IMR-90 (cell line): Measurements from ENCODE around the gene SOX4. TPM values are rescaled to one million over a fixed set of nuclear protein-coding genes. Genes with fewer than 3 reads are reported as not detected.

Experiments
- ATAC-seq: fragments of 200-7000 bp; cut with Tn5 transposase; 2 replicates; pipeline ENCODE4 v1.9.1; 2020; ENCODE audit warnings: low read depth, mild to moderate bottlenecking, moderate library complexity
- BruUV-seq: library from RNA; stranded (reverse); fragments of 400-500 nt; replicated peaks from 2 replicates; lab custom pipeline; 2021; lab: Mats Ljungman, UMichigan
- CTCF ChIA-PET: fragments of 300-600 bp; formaldehyde crosslinking; extraction: SDS; loops from one replicate; lab custom pipeline; 2021; ENCODE audit warnings: antibody characterized with exemption; lab: Yijun Ruan, JAX
- POLR2A ChIA-PET: fragments of 300-600 bp; sonication (Branson Sonifier 250); formaldehyde crosslinking; loops from one replicate; lab custom pipeline; 2022; ENCODE audit warnings: antibody characterized with exemption; ENCODE audit not compliant: unreplicated experiment; lab: Charles Lee
- DNase-seq: peaks from one replicate; pipeline ENCODE4 v3.0.0; 2013
- H2AFZ ChIP-seq: replicated peaks from 2 replicates; pipeline ENCODE3; 2013; ENCODE audit warnings: low read length, mild to moderate bottlenecking; ENCODE audit not compliant: poor library complexity
- H2AK5ac ChIP-seq: 2 replicates; pipeline ENCODE4 v1.6.1; 2013; ENCODE audit warnings: low read depth, low read length, inconsistent platforms
- H2AK9ac ChIP-seq: replicated peaks from 2 replicates; pipeline ENCODE3; 2013; ENCODE audit warnings: mild to moderate bottlenecking, low read depth, low read length, moderate library complexity; ENCODE audit not compliant: poor library complexity
- H2BK120ac ChIP-seq: 2 replicates; pipeline ENCODE4 v1.6.1; 2013; ENCODE audit warnings: low read depth, low read length, inconsistent platforms
- H2BK15ac ChIP-seq: 3 replicates; pipeline ENCODE4 v1.6.1; 2013; ENCODE audit warnings: low read depth, low read length, inconsistent platforms
- H2BK20ac ChIP-seq: 2 replicates; pipeline ENCODE4 v1.6.1; 2013; ENCODE audit warnings: low read depth, mild to moderate bottlenecking, inconsistent platforms, low read length, moderate library complexity
- H2BK5ac ChIP-seq: 2 replicates; pipeline ENCODE4 v1.6.1; 2013; ENCODE audit warnings: mild to moderate bottlenecking, low read depth, low read length, inconsistent platforms; ENCODE audit not compliant: poor library complexity, severe bottlenecking
- H3K14ac ChIP-seq: replicated peaks from 2 replicates; pipeline ENCODE4 v1.6.1; 2013; ENCODE audit warnings: low read depth, low read length, inconsistent platforms
- H3K18ac ChIP-seq: 2 replicates; pipeline ENCODE4 v1.6.1; 2013; ENCODE audit warnings: low read depth, low read length, control low read depth
- H3K23ac ChIP-seq: 2 replicates; pipeline ENCODE4 v1.6.1; 2013; ENCODE audit warnings: low read depth, low read length, inconsistent platforms
- H3K27ac ChIP-seq: 2 replicates; pipeline ENCODE4 v1.5.1; 2013; ENCODE audit warnings: mild to moderate bottlenecking, control low read depth, low read length; ENCODE audit not compliant: insufficient read depth
- H3K27me3 ChIP-seq: 2 replicates; pipeline ENCODE4 v1.6.1; 2013; ENCODE audit warnings: low read length; ENCODE audit not compliant: control insufficient read depth, insufficient read depth
- H3K36me3 ChIP-seq: 2 replicates; pipeline ENCODE4 v1.6.1; 2013; ENCODE audit warnings: low read length, mixed read lengths; ENCODE audit not compliant: control insufficient read depth, insufficient read depth
- H3K4ac ChIP-seq: 2 replicates; pipeline ENCODE4 v1.6.1; 2013; ENCODE audit warnings: low read depth, low read length, inconsistent platforms
- H3K4me1 ChIP-seq: 2 replicates; pipeline ENCODE4 v1.6.1; 2013; ENCODE audit warnings: low read length, mixed read lengths; ENCODE audit not compliant: control insufficient read depth, insufficient read depth
- H3K4me2 ChIP-seq: 2 replicates; pipeline ENCODE4 v1.6.1; 2013; ENCODE audit warnings: low read depth, mild to moderate bottlenecking, control low read depth, low read length, moderate library complexity
- H3K4me3 ChIP-seq: 2 replicates; pipeline ENCODE4 v1.5.1; 2013; ENCODE audit warnings: low read depth, mild to moderate bottlenecking, control low read depth, low read length, moderate library complexity; ENCODE audit not compliant: insufficient read depth
- H3K56ac ChIP-seq: 2 replicates; pipeline ENCODE4 v1.6.1; 2013; ENCODE audit warnings: low read length, inconsistent platforms; ENCODE audit not compliant: insufficient read depth; ENCODE audit errors: extremely low read depth
- H3K79me1 ChIP-seq, 2 experiments: 2 replicates each; pipeline ENCODE4 v1.6.1; 2013; ENCODE audit warnings: low read length in 2 of 2, inconsistent platforms in 1 of 2, low read depth in 1 of 2
- H3K9ac ChIP-seq: 2 replicates; pipeline ENCODE4 v1.6.1; 2013; ENCODE audit warnings: low read depth, low read length, control low read depth
- H3K9me1 ChIP-seq: 2 replicates; pipeline ENCODE4 v1.6.1; 2013; ENCODE audit warnings: low read length, inconsistent platforms; ENCODE audit not compliant: insufficient read depth
- H3K9me3 ChIP-seq: 2 replicates; pipeline ENCODE4 v1.6.1; 2013; ENCODE audit warnings: low read length; ENCODE audit not compliant: control insufficient read depth, insufficient read depth
- H4K20me1 ChIP-seq: 2 replicates; pipeline ENCODE4 v1.6.1; 2013; ENCODE audit warnings: low read length, inconsistent platforms; ENCODE audit not compliant: insufficient read depth
- H4K5ac ChIP-seq: 2 replicates; pipeline ENCODE4 v1.6.1; 2013; ENCODE audit warnings: mild to moderate bottlenecking, low read depth, low read length, control low read depth
- H4K8ac ChIP-seq, 2 experiments: 2 replicates each; pipeline ENCODE4 v1.6.1; 2013; ENCODE audit warnings: low read depth in 2 of 2, low read length in 2 of 2, control low read depth in 1 of 2, inconsistent platforms in 1 of 2
- H4K91ac ChIP-seq: 2 replicates; pipeline ENCODE4 v1.6.1; 2013; ENCODE audit warnings: low read depth, low read length, inconsistent platforms; ENCODE audit not compliant: insufficient read depth
- BHLHE40 ChIP-seq: fragments of 150-350 bp; IDR thresholded peaks from 2 replicates; pipeline ENCODE4 v1.6.1; 2016; ENCODE audit warnings: mild to moderate bottlenecking, low read depth, low read length
- MAFK ChIP-seq: IDR thresholded peaks from 2 replicates; pipeline ENCODE4 v1.6.1; 2012; ENCODE audit warnings: low read depth, low read length, improper control_type of control experiment
- WGBS, 2 experiments: methylation state at CpG; one replicate each; pipeline versions ENCODE4 v1.1.5 to v1.1.7; 2013; ENCODE audit warnings: missing lambda C conversion rate in 2 of 2; ENCODE audit not compliant: insufficient read length in 1 of 2; ENCODE audit errors: extremely low coverage in 2 of 2; 5-methylcytosine and 5-hydroxymethylcytosine counted together
- dilution Hi-C: fragments of 300-500 bp; cut with HindIII; formaldehyde crosslinking; loops from one replicate; pipeline ENCODE4 v1.14.3; 2018; ENCODE audit warnings: low sequenced_read_pairs; ENCODE audit not compliant: unreplicated experiment
- in situ Hi-C: fragments of 300-500 bp; cut with MboI; formaldehyde crosslinking; loops from 3 replicates; pipeline ENCODE4 v1.14.3; 2019; ENCODE audit warnings: low sequenced_read_pairs, inconsistent platforms, mixed read lengths
- intact Hi-C: fragments of 100-400 bp; cut with micrococcal nuclease; formaldehyde crosslinking; loops from 2 replicates; pipeline ENCODE4 v1.10.0; 2022
- polyA plus RNA-seq, 3 experiments: library from polyadenylated mRNA; depleted of rRNA; stranded (reverse); fragments of >200 nt; gene quantifications; 2 replicates each; pipeline ENCODE4 v1.2.3, GENCODE V29; 2012; ENCODE audit warnings: low replicate concordance in 1 of 3
- total RNA-seq: library from RNA; depleted of rRNA; stranded (reverse); fragments of >200 nt; gene quantifications from 2 replicates; pipeline ENCODE4 v1.2.3, GENCODE V29; 2012

Gene SOX4
- total and polyA plus RNA-seq, 2 of the 4 experiments (the other 2 are of a cell fraction), result 4.7 to 4.8 TPM

- BruUV-seq, result no TSS peak
- no peak overlapping the region for H4K8ac ChIP-seq
- H3K4me1 ChIP-seq, result no peaks in the 10 kb centered on the region
- no peak overlapping the region for H2BK20ac ChIP-seq
- ChIA-PET POLR2A (no interaction called here), CTCF (no interaction called here)
- in situ Hi-C loops (no loop called here), dilution Hi-C loops (no loop called here), intact Hi-C loops (no loop called here)
- no peak overlapping the region for H2BK5ac ChIP-seq
- H3K36me3 ChIP-seq, result no peaks in the 10 kb centered on the region
- H2AFZ ChIP-seq, result no peak overlapping the region
- no peak overlapping the region for H2AK9ac ChIP-seq
- H4K91ac ChIP-seq, result no peak overlapping the region
- no peaks in the 10 kb centered on the region for H3K79me1 ChIP-seq
- DNase-seq (no peak), ATAC-seq (no peak)
- H3K4ac ChIP-seq, result no peak overlapping the region
- H3K27ac ChIP-seq, result no peak overlapping the region
- TF ChIP-seq BHLHE40 (no peak), MAFK (no peak)
- no peak overlapping the region for H3K4me3 ChIP-seq
- no peak overlapping the region for H3K23ac ChIP-seq
- no peak overlapping the region for H3K56ac ChIP-seq
- H2BK15ac ChIP-seq, result no peak overlapping the region
- no peaks in the 10 kb centered on the region for H3K9me1 ChIP-seq
- no peak overlapping the region for H4K5ac ChIP-seq
- H3K9ac ChIP-seq, result no peak overlapping the region
- H3K14ac ChIP-seq, result no peak overlapping the region
- H2AK5ac ChIP-seq, result no peak overlapping the region
- H3K9me3 ChIP-seq, result no peaks in the 10 kb centered on the region
- H3K27me3 ChIP-seq, result no peaks in the 10 kb centered on the region
- H3K18ac ChIP-seq, result no peak overlapping the region
- WGBS, 2 experiments, result 100% methylated on average over 1 of the region's 5 CpGs; no CpG with 5 or more reads in 1 of the 2 experiments
- H2BK120ac ChIP-seq, result no peak overlapping the region
- no peak overlapping the region for H3K4me2 ChIP-seq
- no peaks in the 10 kb centered on the region for H4K20me1 ChIP-seq
Observed at GRCh38 chr6:21556968-21557721, 36.4 kb upstream of the SOX4 start.
